Psoas muscle (tissue), 8 donors: ENCODE results near the gene DIP2B. TPM values are rescaled to one million over a fixed set of nuclear protein-coding genes. Genes with fewer than 3 reads are reported as not detected.
A peak's percentile ranks its signal among the peaks of the same experiment; 100 is the strongest.

Experiments
- ATAC-seq, 4 donors: fragments of 200-7000 bp; cut with Tn5 transposase; one replicate each; pipeline ENCODE4 v1.9.1; 2020; ENCODE audit warnings: moderate library complexity in 3 of 4, mild to moderate bottlenecking in 2 of 4
- DNase-seq, 2 donors: peaks; one replicate each; pipeline ENCODE4 v3.0.0-alpha.2; 2020
- H3K27ac ChIP-seq: fragments of 200-600 bp; one replicate; pipeline ENCODE4 v1.8.0; 2022
- H3K27me3 ChIP-seq, 3 donors: fragments of 200-600 bp in 1 of 3; one replicate each; pipeline versions ENCODE4 v1.6.1 to v1.8.0; 2013 to 2022; ENCODE audit warnings: low read length in 2 of 3, mild to moderate bottlenecking in 2 of 3, moderate library complexity in 1 of 3; ENCODE audit not compliant: insufficient read depth in 3 of 3
- H3K36me3 ChIP-seq, 2 donors: fragments of 200-600 bp in 1 of 2; one replicate each; pipeline versions ENCODE4 v1.6.1 to v1.8.0; 2013 to 2022; ENCODE audit warnings: low read depth in 1 of 2, mild to moderate bottlenecking in 1 of 2, moderate library complexity in 1 of 2; ENCODE audit not compliant: insufficient read depth in 1 of 2
- H3K4me1 ChIP-seq: fragments of 200-600 bp; one replicate; pipeline ENCODE4 v1.8.0; 2022
- H3K4me3 ChIP-seq: fragments of 200-600 bp; one replicate; pipeline ENCODE4 v1.8.0; 2022; ENCODE audit warnings: mild to moderate bottlenecking
- H3K9me3 ChIP-seq: fragments of 200-600 bp; one replicate; pipeline ENCODE4 v1.8.0; 2022
- CTCF ChIP-seq: fragments of 200-600 bp; IDR thresholded peaks from one replicate; pipeline ENCODE4 v1.8.0; 2022; ENCODE audit warnings: antibody characterized with exemption
- WGBS, 3 donors: extraction: QIAGEN DNeasy Blood & Tissue Kit; methylation state at CpG; one replicate each; pipeline versions ENCODE4 v1.1.6 to v1.1.7; 2013; 5-methylcytosine and 5-hydroxymethylcytosine counted together
- intact Hi-C, 2 donors: fragments of 100-400 bp; cut with DNase I; formaldehyde crosslinking; loops; one replicate each; pipeline versions ENCODE4 v1.11.0 to v1.14.2; 2022
- long read RNA-seq, 2 donors: library from polyadenylated mRNA; unstranded; transcript quantifications; one replicate each; pipeline ENCODE4 v2.0.0, GENCODE V29; 2021
- polyA plus RNA-seq, 3 donors: library from polyadenylated mRNA; stranded (reverse); fragments of 200-250 nt; gene quantifications; one replicate each; pipeline ENCODE4 v1.2.3, GENCODE V29; 2013
- total RNA-seq, 4 donors: library from RNA; stranded (reverse); fragmentation: NEBNext Ultra II Directional in 2 of 4; extraction: Animal tissue kit (Norgen Biotek cat#: 25700) in 2 of 4; gene quantifications; one replicate each; pipeline versions ENCODE4 v1.2.1 to v1.2.4, GENCODE V29; 2021 to 2023
- donor health status: healthy with polysubstance abuse.
- donor health status: DM: no; HTN: no; CAD: no; lungs with moderate emphysema.
- donor health status: Bipolar disorder and iron deficiency.
- donor health status: healthy.
- donor health status: DM: yes; HTN: yes; CAD: no.
- donor health status: DM: no; HTN: no; CAD: no.
- donor health status: DM: no; HTN: no; CAD: no.
- donor health status: DM: yes; HTN: yes; CAD: no.

The DIP2B gene
- total RNA-seq = 10 to 100 TPM in 1 of 4 donors, 1 to 10 TPM in 3; 8.6 to 10.7 (median 9.4) TPM
- polyA plus RNA-seq = 1 to 10 TPM; 2.2 to 7.1 (median 4.5) TPM
- long read RNA-seq, donor 1, partial matches to known transcripts = 2 of 4 reads
- long read RNA-seq, donor 1, other reads (novel, unspliced or antisense) = 2 of 4 reads
- long read RNA-seq, donor 2, full-length matches to known transcripts = 2 of 7 reads
- long read RNA-seq, donor 2, partial matches to known transcripts = 1 of 7 reads
- long read RNA-seq, donor 2, other reads (novel, unspliced or antisense) = 4 of 7 reads

- Histone ChIP-seq H3K4me3 (peak within 1 kb of the TSS; percentile 98), H3K4me1 (peaks cover 42% of the 10 kb centered on the region), H3K27me3 (no peaks in the 10 kb centered on the region), H3K36me3 (no peaks in the 10 kb centered on the region), H3K27ac (peak within 1 kb of the TSS; percentile 97), H3K9me3 (peaks cover 3% of the 10 kb centered on the region)
- TF ChIP-seq CTCF = peak; percentile 94
- intact Hi-C loops = loop anchor here (1.0 to 5.0 kb wide), 4 partner anchors 67 to 232 kb away; no protein-coding TSS in a partner anchor
- ATAC-seq (peak; percentile 93 to 98 (median 97)), DNase-seq (peak; percentile 95 to 97)
- 0 to 1% (median 0%) methylated on average over 36 to 74 of the region's 77 CpGs for WGBS, 3 donors
Measured at GRCh38 chr12:50504798-50505674, at the start of gene DIP2B. DIP2B (plus strand) TSS chr12:50504985; CDS start chr12:50505141, 156 bp downstream.

- H3K4me1 ChIP-seq = no peaks in the 10 kb centered on the region
- H3K4me3 ChIP-seq = no peak overlapping the region
- TF ChIP-seq CTCF = no peak
- intact Hi-C loops = no loop called here
- no peak overlapping the region for H3K27ac ChIP-seq
- no peaks in the 10 kb centered on the region for H3K27me3 ChIP-seq
- peaks cover 3 to 90% of the 10 kb centered on the region in 2 donors for H3K36me3 ChIP-seq
- no peak for ATAC-seq
- DNase-seq = no peak
- H3K9me3 ChIP-seq = no peaks in the 10 kb centered on the region
Measured at GRCh38 chr12:50458606-50459005, 46.2 kb upstream of the DIP2B start.

GRCh38 chr12:50467439-50467838 lies 37.3 kb upstream of the DIP2B start:
- WGBS, 3 donors = 90 to 96% (median 94%) methylated on average over 3 of the region's 3 CpGs
- Histone ChIP-seq H3K36me3 (peaks cover 3 to 97% of the 10 kb centered on the region in 2 donors), H3K4me3 (no peak overlapping the region), H3K27me3 (no peaks in the 10 kb centered on the region), H3K27ac (no peak overlapping the region), H3K9me3 (no peaks in the 10 kb centered on the region), H3K4me1 (no peaks in the 10 kb centered on the region)
- ATAC-seq (no peak), DNase-seq (no peak)
- intact Hi-C loops = no loop called here
- no peak for TF ChIP-seq CTCF

GRCh38 chr12:50477241-50477832 lies 27.4 kb upstream of the DIP2B start:
- WGBS, 3 donors = 79 to 98% (median 88%) methylated on average over 1 of the region's 1 CpG
- intact Hi-C loops = no loop called here
- no peak for TF ChIP-seq CTCF

More at GRCh38 chr12:50477241-50477832, 27.4 kb upstream of the DIP2B start:
- Histone ChIP-seq H3K27ac (no peak overlapping the region), H3K4me3 (no peak overlapping the region), H3K9me3 (no peaks in the 10 kb centered on the region), H3K27me3 (no peaks in the 10 kb centered on the region), H3K36me3 (peaks cover 3 to 70% of the 10 kb centered on the region in 2 donors), H3K4me1 (no peaks in the 10 kb centered on the region)
- DNase-seq (no peak), ATAC-seq (no peak)
